Measurements from ENCODE around the gene USF2.

Gene USF2

DNA sequence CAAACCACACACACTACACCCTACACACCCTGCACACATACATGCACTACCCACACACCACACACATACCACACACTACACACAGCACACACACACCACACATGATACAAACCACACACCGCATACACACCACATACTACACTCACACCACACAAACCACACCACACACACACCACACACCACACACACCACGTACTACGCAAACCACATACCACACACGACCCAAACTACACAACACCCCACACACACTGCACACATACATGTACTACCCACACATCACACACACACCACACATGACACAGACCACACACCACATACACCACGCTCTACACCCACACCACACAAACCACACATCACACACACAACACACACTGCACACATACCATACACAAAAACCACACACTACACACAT is 29.8 kb downstream of the USF2 start:
- no peak for DNase-seq (ENCODE audit: low read depth in 2 of 2)

DNA sequence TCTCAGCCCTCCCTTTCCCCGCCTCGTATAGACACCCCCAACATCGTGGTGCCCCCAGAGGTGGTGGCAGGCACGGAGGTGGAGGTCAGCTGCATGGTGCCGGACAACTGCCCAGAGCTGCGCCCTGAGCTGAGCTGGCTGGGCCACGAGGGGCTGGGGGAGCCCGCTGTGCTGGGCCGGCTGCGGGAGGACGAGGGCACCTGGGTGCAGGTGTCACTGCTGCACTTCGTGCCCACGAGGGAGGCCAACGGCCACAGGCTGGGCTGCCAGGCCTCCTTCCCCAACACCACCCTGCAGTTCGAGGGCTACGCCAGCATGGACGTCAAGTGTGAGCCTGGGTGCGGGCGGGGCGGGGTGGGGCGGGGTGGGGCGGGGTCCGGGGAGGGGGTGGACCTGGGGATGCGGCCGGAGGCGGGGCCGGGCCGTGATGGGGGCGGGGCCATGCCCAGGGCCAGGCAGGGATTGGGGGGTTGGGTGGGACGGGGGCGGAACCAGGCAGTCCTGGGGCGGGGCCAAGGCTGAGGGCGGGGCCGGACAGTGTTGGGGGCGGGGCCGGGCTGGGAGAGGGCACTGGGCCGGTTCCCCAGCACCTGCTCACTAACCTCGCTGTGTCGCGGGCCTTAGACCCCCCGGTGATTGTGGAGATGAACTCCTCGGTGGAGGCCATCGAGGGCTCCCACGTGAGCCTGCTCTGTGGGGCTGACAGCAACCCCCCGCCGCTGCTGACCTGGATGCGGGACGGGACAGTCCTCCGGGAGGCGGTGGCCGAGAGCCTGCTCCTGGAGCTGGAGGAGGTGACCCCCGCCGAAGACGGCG is 31.0 kb downstream of the USF2 start:
- no peak for DNase-seq (ENCODE audit: low read depth in 2 of 2)

DNA sequence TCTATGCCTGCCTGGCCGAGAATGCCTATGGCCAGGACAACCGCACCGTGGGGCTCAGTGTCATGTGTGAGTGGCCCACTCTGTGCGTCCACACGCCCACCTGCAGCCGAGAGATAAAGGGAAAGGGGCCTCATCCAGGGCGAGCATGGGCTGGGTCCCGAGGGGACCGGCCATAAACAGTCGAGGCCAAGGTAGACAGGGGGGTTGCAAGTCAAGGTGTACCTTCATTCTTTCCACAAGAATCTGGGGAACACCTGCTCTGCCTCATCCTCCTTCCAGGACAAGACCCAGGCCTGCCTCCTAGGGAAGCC is 31.5 kb downstream of the USF2 start:
- no peak for DNase-seq (ENCODE audit: low read depth in 2 of 2)

DNA sequence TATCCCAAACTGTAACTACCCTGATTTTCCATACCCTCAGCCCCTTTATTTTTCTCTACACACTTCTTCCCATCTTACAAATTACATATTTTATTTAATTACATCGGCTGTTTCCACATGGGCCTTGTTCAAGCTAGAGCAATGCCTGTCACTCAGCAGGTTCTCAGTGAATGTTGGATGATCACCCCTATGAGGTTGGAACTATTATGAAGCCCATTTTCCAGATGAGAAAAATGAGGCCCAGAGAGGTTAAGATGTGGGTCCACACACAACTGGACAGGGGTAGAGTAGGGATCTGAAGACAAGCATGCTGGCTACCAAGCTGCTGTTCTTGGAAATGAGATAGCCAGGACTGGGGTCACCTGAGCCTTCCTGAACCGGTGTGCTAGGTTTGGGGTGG is 33.2 kb downstream of the USF2 start:
- no peak for DNase-seq (ENCODE audit: low read depth in 2 of 2)

DNA sequence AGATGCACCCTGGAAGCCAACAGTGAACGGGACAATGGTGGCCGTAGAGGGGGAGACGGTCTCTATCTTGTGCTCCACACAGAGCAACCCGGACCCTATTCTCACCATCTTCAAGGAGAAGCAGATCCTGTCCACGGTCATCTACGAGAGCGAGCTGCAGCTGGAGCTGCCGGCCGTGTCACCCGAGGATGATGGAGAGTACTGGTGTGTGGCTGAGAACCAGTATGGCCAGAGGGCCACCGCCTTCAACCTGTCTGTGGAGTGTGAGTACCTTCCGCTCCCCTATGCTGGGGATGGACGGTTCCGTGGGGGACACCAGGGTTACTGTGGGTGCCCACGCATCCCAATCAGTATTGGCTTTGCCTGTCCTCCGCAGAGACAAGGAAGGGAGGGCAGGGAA is 33.7 kb downstream of the USF2 start:
- no peak for DNase-seq (ENCODE audit: low read depth in 2 of 2)

DNA sequence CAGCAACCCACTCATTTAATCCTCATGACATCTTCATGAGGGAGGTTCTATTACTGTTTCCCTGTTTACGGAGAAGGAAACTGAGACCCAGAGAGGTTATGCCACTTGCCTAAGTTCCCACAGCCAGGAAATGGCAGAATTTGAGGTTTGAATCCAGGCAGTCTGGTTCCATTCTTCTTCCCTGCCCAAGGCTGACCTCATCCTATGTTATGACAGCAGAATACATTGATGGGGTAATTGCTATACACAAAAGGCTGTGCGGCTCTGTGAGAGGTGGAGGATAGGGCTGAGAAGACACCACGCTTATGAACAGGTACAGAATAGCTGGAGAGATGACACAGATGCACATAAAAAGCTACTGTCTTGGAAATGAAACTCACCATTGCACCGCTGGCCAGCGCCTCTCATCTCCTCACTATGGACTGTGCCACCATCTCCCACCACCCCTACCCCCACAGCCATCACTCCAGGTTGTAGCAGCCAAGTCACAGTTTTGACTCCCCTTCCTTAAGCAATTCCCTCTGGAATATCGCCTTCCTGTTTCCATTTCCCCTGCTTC is 34.7 kb downstream of the USF2 start:
- DNase-seq (ENCODE audit: low read depth in 2 of 2), result no peak

DNA sequence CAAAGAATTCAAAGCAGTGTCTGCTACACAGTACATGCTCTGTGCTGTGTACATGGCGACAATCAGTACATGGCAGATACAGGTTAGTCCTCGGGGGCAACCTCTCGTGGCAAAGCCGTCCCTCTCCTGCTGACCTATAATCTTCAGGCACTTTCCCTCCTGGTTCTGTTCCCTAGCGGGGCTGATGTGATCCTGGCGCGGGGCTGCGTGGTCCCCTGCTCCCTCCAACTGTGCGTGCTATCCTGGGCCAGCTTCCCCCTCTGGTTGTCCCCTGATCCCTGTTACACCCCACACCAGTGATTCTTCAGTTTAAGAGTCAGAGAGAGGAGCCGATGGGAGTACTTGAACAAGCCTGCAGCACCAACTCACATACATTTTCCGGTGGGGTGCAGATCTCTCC is 35.3 kb downstream of the USF2 start:
- DNase-seq (ENCODE audit: low read depth in 2 of 2), result no peak

DNA sequence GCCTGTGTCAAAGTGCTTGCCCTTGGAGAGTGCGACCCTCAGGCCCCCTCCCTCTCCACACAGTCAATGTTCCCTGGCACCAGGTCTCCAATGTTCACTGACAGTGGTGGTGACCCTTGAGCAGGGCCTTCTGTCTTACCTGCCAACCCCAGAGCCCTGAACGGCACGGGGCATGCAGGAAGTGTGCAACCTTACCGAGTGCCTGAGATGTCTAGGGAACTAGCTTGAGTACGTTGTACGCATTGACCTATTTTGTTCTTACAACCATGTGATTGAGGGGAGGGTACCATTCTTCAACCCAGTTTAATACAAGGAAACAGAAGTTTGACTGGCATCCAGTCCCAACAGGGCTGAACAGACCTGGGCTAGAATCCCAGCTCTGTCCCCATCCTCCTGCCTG is 36.4 kb downstream of the USF2 start:
- no peak for DNase-seq (ENCODE audit: low read depth in 2 of 2)

DNA sequence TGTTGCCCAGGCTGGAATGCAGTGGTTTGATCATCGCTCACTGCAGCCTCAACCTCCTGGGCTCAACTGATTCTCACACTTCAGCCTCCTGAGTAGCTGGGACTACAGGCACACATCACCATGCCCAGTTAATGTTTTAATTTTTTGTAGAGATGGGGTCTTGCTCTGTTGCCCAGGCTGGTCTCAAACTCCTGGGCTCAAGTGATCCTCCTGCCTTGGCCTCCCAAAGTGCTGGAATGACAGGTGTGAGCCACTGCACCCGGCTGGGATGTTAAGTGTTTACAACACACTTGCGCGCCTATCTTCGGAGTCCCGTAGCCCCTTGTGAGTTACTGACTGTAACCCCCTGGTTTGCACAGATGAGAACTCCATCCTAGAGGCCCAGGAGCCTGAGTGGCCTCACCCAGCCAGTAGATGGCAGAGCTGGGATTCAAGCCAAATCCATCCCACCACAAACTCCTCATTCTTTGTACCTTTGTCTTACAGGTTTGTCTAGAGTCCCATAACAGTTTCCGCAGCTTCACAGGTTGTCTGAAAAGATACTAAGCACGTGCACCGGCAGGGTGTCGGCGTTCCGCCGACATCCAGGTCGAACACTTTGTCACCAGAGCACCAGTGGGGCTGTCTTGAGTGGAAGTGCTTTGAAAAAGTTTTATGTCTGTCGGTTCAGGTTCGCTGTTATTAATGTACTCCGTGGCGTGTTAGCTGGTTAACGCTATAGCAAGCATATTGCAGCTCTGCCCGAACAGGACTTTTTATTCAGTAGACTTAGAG is 37.9 kb downstream of the USF2 start:
- DNase-seq (ENCODE audit: low read depth in 2 of 2), result no peak

DNA sequence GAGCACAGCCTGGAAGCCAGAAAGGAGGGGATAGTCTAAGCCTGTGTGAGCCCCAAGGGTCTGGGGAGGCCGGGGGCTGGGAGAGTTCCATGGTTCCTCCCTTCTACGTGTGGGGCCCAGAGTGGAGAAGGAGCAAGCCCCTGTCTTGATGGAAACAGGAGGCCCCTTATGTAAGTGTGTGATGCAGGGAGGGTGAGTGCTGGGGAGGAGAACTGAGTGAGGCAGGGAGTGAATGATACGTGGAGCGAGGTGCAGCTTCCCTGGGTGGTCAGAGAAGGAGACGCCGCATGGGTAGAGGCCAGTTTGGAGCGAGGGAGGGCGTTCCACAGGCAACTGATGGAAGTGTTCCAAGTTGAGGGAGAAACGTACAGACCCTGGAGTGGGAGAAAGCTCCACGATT is 39.2 kb downstream of the USF2 start:
- DNase-seq (ENCODE audit: low read depth in 2 of 2), result no peak

DNA sequence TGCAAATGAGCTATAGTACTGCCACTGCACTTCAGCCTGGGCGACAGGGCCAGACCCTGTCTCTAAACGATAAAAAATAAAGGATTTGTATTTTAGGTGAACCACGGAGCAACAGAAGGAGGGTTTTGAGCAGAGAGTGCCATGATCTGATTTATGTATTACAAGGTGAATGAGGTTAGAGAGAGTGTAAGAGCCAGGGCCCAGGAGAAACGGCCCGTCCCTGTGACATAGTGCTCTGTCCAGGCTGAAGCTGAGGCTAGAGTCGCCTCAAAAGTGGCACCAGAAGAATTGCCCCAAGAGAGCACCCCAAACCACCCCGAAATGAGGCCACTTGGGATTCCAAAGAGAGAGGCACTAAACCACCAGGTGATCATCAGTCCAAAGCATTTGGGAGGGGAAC is 40.1 kb downstream of the USF2 start:
- no peak for DNase-seq (ENCODE audit: low read depth in 2 of 2)

DNA sequence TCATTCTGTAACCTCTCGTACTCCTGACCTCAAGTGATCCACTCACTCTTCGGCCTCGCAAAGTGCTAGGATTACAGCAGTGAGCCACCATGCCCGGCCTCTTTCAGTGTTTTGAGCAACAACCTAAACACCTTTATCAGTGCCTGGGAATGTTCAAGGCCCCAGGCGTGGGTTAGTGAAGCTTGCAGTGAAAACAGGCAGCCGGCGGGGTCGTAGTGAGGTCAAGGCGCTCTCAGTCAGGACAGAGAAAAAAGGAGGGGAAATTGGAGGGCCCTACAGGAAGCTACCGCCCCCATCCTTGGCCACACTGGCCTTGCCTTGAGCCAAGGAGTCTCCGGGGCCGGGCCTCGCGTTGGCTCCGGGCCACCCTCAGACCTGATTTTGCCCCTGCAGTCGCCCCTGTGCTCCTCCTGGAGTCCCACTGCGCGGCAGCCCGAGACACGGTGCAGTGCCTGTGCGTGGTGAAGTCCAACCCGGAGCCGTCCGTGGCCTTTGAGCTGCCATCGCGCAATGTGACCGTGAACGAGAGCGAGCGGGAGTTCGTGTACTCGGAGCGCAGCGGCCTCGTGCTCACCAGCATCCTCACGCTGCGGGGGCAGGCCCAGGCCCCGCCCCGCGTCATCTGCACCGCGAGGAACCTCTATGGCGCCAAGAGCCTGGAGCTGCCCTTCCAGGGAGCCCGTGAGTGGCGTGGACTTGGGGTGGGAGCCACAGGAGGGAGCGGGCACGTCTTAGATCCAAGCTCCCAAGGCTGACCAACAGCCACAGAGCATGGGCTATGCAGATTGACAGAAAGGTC is 40.9 kb downstream of the USF2 start:
- no peak for DNase-seq (ENCODE audit: low read depth in 2 of 2)

DNA sequence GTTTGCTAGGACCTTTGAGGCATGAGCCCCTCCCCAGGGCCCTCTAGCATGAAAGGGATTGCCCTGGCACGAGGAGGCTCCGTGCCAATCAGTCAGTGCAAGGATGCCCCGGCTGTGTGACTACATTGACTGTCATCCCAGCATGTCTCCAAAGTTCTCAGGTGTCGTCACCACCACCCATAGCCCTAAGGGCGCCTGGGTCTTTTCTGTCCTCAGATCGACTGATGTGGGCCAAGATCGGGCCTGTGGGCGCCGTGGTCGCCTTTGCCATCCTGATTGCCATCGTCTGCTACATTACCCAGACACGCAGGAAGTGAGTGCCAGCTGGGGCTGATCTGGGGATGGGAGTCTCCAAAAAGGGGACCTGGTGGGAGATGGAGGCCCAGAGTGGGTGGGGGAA is 41.6 kb downstream of the USF2 start:
- no peak for DNase-seq (ENCODE audit: low read depth in 2 of 2)

DNA sequence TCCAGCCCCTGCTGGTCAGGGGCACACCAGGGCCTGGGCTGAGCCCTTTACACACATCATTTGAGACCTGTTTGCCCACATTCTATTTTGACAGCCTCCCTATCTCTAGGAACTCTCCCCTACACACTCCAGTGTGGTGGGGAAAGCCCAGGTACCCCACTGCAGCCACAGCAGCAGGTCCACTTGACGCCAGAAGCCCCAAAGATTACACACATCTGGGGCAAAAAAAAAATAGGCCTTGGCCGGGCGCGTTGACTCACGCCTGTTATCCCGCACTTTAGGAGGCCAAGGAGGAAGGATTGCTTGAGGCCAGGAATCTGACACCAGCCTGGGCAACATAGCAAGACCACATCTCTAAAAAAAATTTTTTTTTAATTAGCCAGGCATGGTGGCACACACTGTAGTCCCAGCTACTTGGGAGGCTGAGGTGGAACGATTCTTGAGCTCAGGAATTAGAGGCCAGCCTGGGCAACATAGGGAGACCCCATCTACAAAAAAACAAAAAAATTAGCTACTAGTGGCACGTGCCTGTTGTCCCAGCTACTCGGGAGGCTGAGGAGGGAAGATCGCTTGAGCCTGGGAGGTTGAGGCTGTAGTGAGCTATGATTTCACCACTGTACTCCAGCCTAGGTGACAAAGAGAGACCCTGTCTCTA is 42.2 kb downstream of the USF2 start:
- DNase-seq (ENCODE audit: low read depth in 2 of 2), result no peak

DNA sequence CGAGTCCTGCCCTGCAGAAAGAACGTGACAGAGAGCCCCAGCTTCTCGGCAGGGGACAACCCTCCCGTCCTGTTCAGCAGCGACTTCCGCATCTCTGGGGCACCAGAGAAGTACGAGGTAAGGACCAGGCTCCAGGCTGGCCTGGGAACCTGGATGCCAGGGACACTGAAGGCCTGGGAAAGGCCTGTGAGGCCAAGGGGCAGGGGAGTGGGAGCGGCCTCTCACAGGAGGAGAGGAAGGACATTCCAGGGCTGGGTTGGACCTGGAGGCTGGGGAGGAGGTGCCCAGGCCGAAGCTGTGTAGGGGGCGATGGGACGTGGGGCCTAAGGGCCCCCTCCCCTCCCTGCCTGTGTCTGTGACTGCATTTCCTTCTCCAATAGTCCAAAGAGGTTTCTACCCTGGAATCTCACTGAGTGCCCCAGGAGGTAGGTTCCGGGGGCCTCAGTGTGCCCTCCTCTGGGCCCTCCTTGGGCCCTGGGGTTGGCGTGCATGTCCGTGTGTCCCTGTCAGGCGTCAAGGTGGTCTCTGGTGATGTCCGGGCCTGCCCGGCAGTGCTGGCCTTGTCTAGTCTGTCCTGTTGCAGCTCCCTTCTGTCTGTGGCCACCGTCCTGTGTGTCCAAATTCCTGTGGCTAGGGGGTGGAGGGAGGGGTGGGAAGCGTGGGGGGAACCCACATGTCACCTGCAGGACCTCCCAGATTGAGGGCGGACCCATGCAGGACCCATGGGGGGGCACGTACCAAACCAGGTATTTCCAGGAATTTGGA is 43.3 kb downstream of the USF2 start:
- no peak for DNase-seq (ENCODE audit: low read depth in 2 of 2)

DNA sequence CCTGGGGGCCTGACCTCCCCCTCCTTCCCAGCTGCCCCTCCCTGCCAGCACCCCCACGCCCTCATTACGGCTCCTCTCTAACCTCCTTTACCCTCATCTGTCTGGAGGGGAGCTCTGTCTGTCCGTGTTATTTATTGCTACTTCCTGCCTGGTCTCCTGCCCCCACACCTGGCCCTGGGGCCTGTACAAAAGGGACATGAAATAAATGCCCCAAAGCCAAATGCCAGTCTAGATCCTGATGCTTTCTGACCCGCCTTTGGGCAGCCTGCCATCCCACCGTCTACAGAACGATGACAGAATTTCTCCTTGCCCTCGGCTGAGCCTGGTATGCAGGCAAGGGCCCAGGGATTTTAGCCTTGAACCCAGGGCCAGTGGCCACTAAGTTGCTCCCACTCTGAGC is 44.8 kb downstream of the USF2 start:
- DNase-seq (ENCODE audit: low read depth in 2 of 2), result no peak

DNA sequence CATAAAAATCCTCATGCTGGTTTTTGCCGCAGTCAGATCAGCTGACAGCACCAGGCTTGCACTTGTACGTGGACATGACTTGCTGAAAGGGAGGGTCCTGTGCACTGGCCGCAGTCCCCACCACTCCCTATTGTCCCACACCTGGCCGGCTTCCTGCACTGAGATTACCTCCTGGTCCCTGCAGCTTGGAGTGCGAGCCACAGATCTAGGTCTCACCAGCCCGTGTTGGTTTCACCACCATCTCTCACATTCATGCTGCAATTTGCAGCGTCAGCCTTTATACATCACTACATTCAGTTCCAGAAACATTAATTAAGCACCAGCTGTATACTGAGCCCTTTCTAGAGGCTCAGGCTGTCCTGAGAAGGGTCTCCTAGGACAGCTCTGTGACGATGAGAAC is 45.3 kb downstream of the USF2 start:
- no peak for DNase-seq (ENCODE audit: low read depth in 2 of 2)

DNA sequence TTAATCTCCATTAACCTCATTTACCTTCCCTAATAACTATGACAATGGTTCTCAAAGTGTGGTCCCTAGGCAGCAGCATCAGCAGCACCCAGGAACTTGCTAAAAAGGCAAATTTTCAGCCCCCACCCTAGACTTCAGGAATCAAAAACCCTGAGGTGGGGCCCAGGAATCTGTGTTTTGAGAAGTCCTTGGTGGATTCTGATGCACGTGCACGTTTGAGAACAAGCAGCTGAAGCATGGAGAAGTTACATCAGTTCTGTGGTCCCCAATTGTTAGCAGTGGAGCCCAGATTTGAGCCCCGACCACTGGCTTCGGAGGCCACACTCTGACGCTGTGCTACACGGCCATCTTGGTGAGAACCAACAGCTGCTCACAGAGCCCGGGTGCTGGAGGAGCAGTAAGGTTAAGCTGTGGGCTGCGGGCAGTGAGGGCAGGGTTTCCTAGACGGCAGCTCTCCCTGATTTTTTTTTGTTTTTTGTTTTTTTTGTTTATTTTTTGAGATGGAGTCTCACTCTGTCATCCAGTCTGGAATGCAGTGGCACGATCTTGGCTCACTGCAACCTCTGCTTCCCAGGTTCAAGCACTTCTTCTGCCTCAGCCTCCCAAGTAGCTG is 46.2 kb downstream of the USF2 start:
- no peak for DNase-seq (ENCODE audit: low read depth in 2 of 2)

DNA sequence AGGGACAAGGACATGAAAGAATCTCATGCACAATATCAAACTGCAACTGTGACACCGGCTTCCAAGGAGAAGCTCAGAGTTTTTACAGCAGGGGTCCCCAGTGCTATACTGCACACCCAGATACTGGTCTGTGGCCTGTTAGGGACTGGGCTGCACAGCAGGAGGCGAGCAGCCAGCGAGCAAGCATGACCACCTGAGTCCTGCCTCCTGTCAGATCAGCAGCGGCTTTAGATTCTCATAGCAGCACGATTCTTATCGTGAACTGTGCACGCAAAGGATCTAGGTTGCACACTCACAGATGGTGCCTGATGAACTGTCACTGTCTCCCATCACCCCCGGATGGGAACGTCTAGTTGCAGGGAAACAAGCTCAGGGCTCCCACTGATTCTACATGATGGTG is 47.1 kb downstream of the USF2 start:
- DNase-seq (ENCODE audit: low read depth in 2 of 2), result no peak

DNA sequence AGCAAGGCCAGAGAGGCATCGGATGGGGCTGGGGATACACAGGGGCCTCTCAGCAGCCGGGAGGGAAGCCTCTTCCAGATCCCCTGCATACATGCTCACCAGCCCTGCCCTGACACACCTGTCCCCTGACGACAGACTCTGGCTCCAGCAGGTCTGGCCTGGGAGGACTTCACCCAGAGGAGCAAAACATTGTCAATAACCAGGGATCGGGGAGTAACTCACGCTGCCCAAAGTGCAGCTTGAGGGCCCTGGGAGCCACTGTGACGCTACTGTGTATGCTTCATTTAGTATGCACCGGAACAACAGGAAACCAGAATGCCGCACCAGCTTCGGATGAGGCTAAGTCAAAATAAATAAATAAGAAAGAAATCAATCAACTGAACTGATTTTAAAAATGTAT is 47.8 kb downstream of the USF2 start:
- no peak for DNase-seq (ENCODE audit: low read depth in 2 of 2)

Data from stimulated activated CD4-positive, alpha-beta T cell treated with anti-CD3 and anti-CD28 coated beads, Interleukin-1b, Interleukin-23, amount 100 ng/mL, for 4 hours (primary cell).